ENCODE measurements around the gene ANKRD23. TPM values are rescaled to one million over a fixed set of nuclear protein-coding genes. Genes with fewer than 3 reads are reported as not detected.

Gene ANKRD23
- total RNA-seq = 10 to 100 TPM; 15.2 to 16.5 TPM

DNA sequence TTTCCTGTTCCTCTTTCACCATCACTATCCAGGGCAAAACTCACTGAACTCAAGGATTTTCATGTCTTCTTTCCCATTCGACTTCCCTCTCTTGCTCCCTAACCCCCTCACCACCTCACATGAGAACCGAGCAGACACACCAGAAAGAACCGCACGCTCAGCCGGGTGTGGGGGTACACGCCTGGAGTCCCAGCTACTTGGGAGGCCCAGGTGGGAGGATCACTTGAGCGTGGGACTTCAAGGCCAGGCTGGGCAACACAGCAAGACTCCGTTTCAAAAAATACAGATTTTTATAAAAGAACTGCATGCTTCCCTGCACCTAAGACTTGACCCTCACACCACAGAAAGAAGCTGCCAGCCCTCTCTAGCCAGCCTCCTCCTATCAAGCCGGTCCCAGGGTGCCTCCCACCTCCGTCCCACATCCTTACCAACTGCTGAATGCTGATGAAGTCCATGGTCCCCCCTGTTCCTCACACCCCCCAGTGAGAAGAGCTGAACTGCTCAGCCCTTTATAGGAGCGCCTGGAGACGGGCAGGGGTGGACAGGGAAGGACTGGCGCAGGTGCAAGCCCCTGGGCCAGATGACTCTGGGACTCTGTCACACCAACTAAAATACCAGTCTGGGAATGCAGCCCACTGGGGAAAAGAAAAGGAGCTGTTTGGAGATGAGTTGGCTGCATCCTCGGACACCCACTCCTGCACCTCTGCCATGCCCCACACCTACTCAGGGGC lies at the start of gene ANKRD23:
TSS of gene ANKRD23 (minus strand) at position 484 of the 731 bp plus-strand sequence. CDS start at position 455, 29 bp downstream.

DNA sequence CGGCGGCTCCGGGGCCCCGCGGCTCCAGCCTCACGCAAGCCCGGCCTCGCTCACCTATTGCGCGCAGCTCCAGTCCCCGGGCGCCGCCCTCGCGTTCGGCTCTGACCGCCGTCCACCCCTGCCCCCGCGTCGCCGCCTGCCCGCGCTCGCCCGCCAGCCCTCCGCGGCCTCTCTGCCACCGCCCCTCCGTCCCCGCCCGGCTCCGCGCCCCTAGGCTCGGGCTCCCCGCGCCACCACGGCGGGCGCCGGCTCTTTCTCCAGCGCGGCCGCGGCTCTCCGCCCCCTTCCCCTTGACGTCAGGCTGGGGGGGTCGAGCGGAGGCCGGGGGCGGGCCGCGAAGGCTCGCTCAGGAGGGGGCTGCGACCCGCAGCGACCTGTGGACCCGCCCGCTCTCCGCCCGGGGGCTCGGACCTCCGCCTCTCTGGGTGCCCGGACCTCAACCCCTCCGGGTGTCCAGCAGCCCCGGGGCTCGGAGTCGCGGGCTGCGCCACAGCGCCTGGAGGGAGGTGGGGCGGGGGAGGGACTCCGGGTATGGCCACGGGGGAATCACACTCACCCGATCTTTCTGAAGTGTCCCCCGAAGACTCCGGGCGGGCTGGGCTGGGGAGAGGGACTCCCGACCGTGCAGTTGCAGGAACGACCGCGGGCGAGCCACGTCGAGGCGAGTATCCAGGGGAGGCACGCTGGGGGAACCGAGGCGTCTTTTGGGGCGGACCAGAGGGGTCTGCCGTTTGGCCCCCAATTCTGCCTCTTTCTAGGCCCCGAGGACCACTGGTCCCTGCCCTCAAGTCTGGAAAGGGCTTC lies 26.2 kb upstream of the ANKRD23 start, which contains the start of gene SEMA4C:
TSS of gene SEMA4C (minus strand) at position 259 of the 804 bp plus-strand sequence. CDS start 2,194 bp downstream, outside the sequence.

GRCh38 chr2:96857667-96858372 lies 14.0 kb upstream of the ANKRD23 start, which contains the start of gene ANKRD39:
Gene ANKRD39 (minus strand): TSS chr2:96858016. CDS start chr2:96857987, 29 bp downstream.

GRCh38 chr2:96816127-96816835 lies 27.5 kb downstream of the ANKRD23 start, which contains the start of gene CNNM3:
Gene CNNM3 (plus strand): TSS chr2:96816268. CDS start chr2:96816278, 10 bp downstream.

Small RNA genes within 50 kb of the gene (microRNA-seq; reads per million reads assigned to microRNA genes)
- not detected for gene MIR3127 (ENCODE audit: borderline microRNAs expressed, borderline replicate concordance)

Other genes starting within 250 kb of the ANKRD23 start
- gene KANSL3, start 205.7 kb downstream of the ANKRD23 start, total RNA-seq = 10 to 100 TPM; 45.7 to 48.9 TPM
- gene FER1L5, start 201.3 kb downstream of the ANKRD23 start, total RNA-seq = not detected
- gene LMAN2L, start 104.0 kb downstream of the ANKRD23 start, total RNA-seq = 1 to 10 TPM; 7.0 to 7.5 TPM
- gene CNNM4, start 83.1 kb downstream of the ANKRD23 start, total RNA-seq = 1 to 10 TPM; 6.8 to 7.6 TPM
- 10 to 100 TPM; 27.9 to 29.2 TPM for gene CNNM3, start 27.8 kb downstream of the ANKRD23 start, total RNA-seq
- gene ANKRD39, start 14.0 kb upstream of the ANKRD23 start, total RNA-seq = 10 to 100 TPM; 30.8 to 32.0 TPM
- 10 to 100 TPM; 36.6 to 37.7 TPM for gene SEMA4C, start 26.1 kb upstream of the ANKRD23 start, total RNA-seq
- 1 to 10 TPM; 1.3 to 1.6 TPM for gene FAM178B, start 142.6 kb upstream of the ANKRD23 start, total RNA-seq

All from activated naive CD4-positive, alpha-beta T cell treated with anti-CD3 and anti-CD28 coated beads, Interleukin-2, amount 10 ng/mL, durations not matched to agents 5 hours and 36 hours (primary cell).